Stimulated activated effector memory CD8-positive, alpha-beta T cell treated with anti-CD3 and anti-CD28 coated beads, Interleukin-12 subunit alpha, Interleukin-12 subunit beta, amount 100 ng/mL, for 72 hours (primary cell): ENCODE data around the gene KIR3DL3.
A peak's percentile ranks its signal among the peaks of the same experiment; 100 is the strongest.
"Not testable (repeated sequence)": the region's sequence is repeated elsewhere in the genome, so short reads cannot be mapped to it uniquely, and the experiment has no call there.

Experiments used
- ATAC-seq: fragments of 150-1000 bp; cut with Tn5 transposase; 2 replicates; pipeline ENCODE4 v1.10.0; 2021
- DNase-seq, 2 donors: peaks; one replicate each; pipeline ENCODE4 v3.0.0; 2021 to 2022; ENCODE audit warnings: low spot score in 2 of 2
- H3K27ac Mint-ChIP-seq: one replicate; pipeline ENCODE4 v1.8.0; 2022; ENCODE audit warnings: mild to moderate bottlenecking, mixed read lengths
- H3K36me3 Mint-ChIP-seq: one replicate; pipeline ENCODE4 v1.8.0; 2022; ENCODE audit warnings: mild to moderate bottlenecking, mixed read lengths
- H3K4me1 Mint-ChIP-seq: one replicate; pipeline ENCODE4 v1.8.0; 2022; ENCODE audit warnings: mixed read lengths
- H3K4me3 Mint-ChIP-seq: one replicate; pipeline ENCODE4 v1.8.0; 2022; ENCODE audit warnings: mild to moderate bottlenecking, mixed read lengths
- H3K9me3 Mint-ChIP-seq: one replicate; pipeline ENCODE4 v1.8.0; 2022; ENCODE audit warnings: mixed read lengths

Gene KIR3DL3

DNA sequence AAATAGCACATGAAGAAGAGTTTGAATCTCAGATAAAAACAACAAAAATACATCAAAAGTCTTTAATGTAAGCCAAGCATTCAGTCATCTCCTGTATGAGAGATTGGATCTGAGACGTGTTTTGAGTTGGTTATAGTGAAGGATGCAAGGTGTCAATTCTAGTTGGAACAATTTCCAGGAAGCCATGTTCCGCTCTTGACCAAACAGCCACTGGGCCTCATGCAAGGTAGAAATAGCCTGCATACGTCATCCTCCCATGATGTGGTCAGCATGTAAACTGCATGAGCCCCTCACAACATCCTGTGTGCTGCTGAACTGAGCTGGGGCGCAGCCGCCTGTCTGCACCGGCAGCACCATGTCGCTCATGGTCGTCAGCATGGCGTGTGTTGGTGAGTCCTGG lies at the start of gene KIR3DL3:
TSS of gene KIR3DL3 (plus strand) at position 301 of the 400 bp plus-strand sequence. CDS start at position 356, 55 bp downstream.
- Mint-ChIP-seq H3K9me3 (peaks cover 25% of the 10 kb centered on the region), H3K4me3 (no peak within 1 kb of the TSS), H3K27ac (no peak within 1 kb of the TSS), H3K36me3 (no peaks in the 10 kb centered on the region), H3K4me1 (no peaks in the 10 kb centered on the region)
- ATAC-seq (no peak), DNase-seq (no peak)

DNA sequence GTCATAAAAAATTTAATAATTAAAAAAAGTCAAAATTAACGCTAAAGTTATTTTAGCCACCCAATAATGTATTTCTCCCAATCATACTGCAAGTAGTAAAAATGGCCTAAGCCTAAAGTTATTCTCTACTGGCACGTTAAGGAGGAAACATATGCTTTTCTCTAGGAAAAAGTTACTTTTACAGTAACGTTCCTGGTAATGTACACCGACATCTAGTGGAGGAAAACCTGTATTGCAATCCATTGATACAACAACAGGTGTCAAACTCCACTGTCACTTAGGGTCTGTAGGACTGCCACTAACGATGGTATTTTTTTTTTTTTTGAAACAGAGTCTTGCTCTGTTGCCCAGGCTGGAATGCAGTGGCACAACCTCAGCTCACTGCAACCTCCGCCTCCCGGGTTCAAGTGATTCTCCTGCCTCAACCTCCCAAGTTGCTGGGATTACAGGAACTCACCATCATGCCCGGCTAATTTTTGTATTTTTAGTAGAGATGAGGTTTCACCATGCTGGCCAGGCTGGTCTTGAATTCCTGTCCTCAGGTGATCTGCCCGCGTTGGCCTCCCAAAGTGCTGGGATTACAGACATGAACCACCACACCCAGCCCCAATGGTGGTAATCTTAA lies 47.9 kb upstream of the KIR3DL3 start:
- H3K9me3 Mint-ChIP-seq, DNase-seq, H3K36me3 Mint-ChIP-seq, ATAC-seq, H3K27ac Mint-ChIP-seq, H3K4me3 Mint-ChIP-seq, H3K4me1 Mint-ChIP-seq: not testable (repeated sequence)

- no peaks in the 10 kb centered on the region for H3K4me1 Mint-ChIP-seq
- no peak overlapping the region for H3K4me3 Mint-ChIP-seq
- no peaks in the 10 kb centered on the region for H3K36me3 Mint-ChIP-seq
- ATAC-seq (no peak), DNase-seq (no peak)
- H3K9me3 Mint-ChIP-seq, result no peaks in the 10 kb centered on the region
- H3K27ac Mint-ChIP-seq, result no peak overlapping the region
Observed at GRCh38 chr19:54677217-54677616, 47.0 kb upstream of the KIR3DL3 start.

DNA sequence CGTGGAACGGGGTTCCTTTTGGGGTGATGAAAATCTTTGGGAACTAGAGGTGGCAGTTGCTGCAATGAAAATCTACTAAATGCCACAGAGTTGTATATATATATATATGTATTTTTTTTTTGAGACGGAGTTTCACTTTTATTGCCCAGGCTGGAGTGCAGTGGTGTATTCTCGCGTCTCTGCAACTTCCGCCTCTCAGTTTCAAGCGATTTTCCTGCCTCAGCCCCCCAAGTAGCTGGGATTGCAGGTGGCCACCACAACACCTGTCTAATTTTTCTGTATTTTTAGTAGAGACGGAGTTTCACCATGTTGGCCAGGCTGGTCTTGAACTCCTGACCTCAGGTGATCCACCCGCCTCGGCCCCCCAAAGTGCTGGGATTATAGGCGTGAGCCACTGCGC lies 42.6 kb upstream of the KIR3DL3 start:
- not testable (repeated sequence) for ATAC-seq, H3K9me3 Mint-ChIP-seq, H3K27ac Mint-ChIP-seq, H3K36me3 Mint-ChIP-seq, DNase-seq, H3K4me1 Mint-ChIP-seq, H3K4me3 Mint-ChIP-seq

- H3K4me3 Mint-ChIP-seq, result no peak overlapping the region
- no peak overlapping the region for H3K27ac Mint-ChIP-seq
- no peak for ATAC-seq
- H3K36me3 Mint-ChIP-seq, result no peaks in the 10 kb centered on the region
- no peak for DNase-seq
- no peaks in the 10 kb centered on the region for H3K4me1 Mint-ChIP-seq
- H3K9me3 Mint-ChIP-seq, result no peaks in the 10 kb centered on the region
Observed at GRCh38 chr19:54682306-54682856, 41.9 kb upstream of the KIR3DL3 start.

DNA sequence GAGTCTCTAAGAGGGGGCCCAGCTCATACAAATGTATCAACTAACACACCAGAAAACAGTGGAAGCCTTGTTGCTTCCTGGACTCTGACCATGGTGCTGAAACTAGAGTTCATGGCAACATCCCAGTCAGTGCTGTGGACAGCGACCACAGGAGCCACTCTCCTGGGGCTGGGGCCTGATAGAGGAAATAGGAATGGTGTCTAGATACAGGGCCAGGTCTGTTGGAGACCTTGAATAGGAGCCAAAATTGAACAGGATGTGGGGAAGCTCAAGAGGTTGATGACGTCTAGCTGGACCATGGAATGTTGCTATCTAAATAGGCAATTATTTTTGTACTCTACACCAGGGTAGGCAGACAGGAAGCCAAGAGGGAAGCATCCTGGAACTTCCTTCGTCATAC lies 39.7 kb upstream of the KIR3DL3 start:
- H3K4me3 Mint-ChIP-seq, result no peak overlapping the region
- no peak overlapping the region for H3K27ac Mint-ChIP-seq
- H3K4me1 Mint-ChIP-seq, result no peaks in the 10 kb centered on the region
- no peaks in the 10 kb centered on the region for H3K9me3 Mint-ChIP-seq
- no peaks in the 10 kb centered on the region for H3K36me3 Mint-ChIP-seq
- DNase-seq (no peak), ATAC-seq (no peak)

DNA sequence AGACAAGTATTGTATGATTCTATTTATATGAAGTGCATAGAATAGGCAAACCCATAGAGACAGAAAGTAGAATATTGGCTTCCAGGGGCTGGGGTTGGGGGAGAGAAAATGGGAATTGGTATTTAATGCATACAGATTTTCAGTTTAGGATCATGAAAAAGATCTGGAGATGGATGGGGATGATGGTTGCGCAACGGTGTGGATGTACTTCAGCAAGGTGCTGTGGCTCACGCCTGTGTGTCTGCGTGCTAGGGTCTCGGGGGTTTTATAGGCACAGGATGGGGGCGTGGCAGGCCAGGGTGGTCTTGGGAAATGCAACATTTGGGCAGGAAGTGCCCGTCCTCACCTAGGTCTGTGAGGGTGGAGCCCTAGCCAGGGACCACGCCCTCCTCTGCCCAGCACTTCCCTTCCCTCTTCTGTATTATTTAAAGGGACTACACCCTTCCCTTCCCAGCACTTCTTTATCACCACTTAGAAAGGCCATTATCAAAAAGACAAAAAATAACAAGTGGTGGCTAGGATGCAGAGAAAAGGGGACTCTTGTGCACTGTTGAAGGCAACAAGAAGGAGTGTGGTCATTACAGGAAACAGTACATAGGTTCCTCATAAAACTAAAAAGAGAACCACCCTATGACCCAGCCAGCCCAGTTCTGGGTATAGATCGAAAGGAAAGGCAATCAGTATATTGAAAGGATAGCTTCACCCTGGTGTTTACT lies 32.5 kb upstream of the KIR3DL3 start:
- H3K9me3 Mint-ChIP-seq, result peaks cover 4% of the 10 kb centered on the region
- no peak overlapping the region for H3K27ac Mint-ChIP-seq
- H3K4me3 Mint-ChIP-seq, result no peak overlapping the region
- no peak for ATAC-seq
- H3K4me1 Mint-ChIP-seq, result peaks cover 10% of the 10 kb centered on the region
- DNase-seq, result no peak
- H3K36me3 Mint-ChIP-seq, result no peaks in the 10 kb centered on the region

DNA sequence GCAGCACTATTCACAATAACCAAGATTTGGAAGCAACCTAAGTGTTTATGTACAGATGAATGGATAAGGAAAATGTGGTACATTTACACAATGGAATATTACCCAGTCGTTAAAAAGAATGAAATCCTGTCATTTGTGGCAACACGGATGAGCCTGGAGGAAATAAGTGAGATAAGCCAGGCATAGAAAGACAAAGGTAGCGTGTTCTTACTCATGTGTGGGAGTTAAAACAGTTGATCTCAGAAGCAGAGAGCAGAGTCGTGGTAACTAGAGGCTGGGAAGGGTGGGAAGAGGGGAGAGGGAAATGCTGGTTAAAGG lies 32.0 kb upstream of the KIR3DL3 start:
- Mint-ChIP-seq H3K27ac (no peak overlapping the region), H3K36me3 (no peaks in the 10 kb centered on the region), H3K9me3 (peaks cover 4% of the 10 kb centered on the region), H3K4me1 (peaks cover 10% of the 10 kb centered on the region), H3K4me3 (no peak overlapping the region)
- DNase-seq (no peak), ATAC-seq (no peak)

DNA sequence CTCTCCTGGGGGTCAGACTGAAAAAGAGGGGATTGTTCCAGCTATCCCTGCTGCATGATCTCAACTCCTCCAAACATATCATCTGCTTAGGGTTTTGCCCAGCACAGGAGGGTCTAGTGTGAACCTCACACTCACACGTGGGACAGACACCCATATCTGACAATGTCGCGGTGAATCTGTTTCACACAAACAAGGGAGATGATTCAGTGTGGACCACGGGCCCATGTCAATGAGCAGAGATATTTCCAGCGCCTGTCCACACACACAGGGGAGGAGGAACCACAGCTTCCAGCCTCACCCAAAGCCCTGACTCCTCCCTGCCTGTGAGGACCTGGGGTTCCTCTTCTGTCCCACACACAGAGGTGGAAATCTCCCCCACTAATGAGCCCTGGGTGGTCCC lies 29.6 kb upstream of the KIR3DL3 start:
- Mint-ChIP-seq H3K4me1 (peaks cover 10% of the 10 kb centered on the region), H3K4me3 (no peak overlapping the region), H3K27ac (no peak overlapping the region), H3K9me3 (peaks cover 4% of the 10 kb centered on the region), H3K36me3 (no peaks in the 10 kb centered on the region)
- ATAC-seq (peak; percentile 46), DNase-seq (peak in 1 of 2 donors; percentile 39)

- Mint-ChIP-seq H3K27ac (peak overlapping the region; percentile 62), H3K4me3 (no peak overlapping the region), H3K4me1 (peaks cover 10% of the 10 kb centered on the region), H3K36me3 (no peaks in the 10 kb centered on the region), H3K9me3 (peaks cover 4% of the 10 kb centered on the region)
- no peak for DNase-seq
- ATAC-seq, result no peak
Observed at GRCh38 chr19:54696117-54696548, 28.1 kb upstream of the KIR3DL3 start.

GRCh38 chr19:54696766-54697165 lies 27.5 kb upstream of the KIR3DL3 start:
- Mint-ChIP-seq H3K27ac (no peak overlapping the region), H3K4me1 (peaks cover 10% of the 10 kb centered on the region), H3K9me3 (peaks cover 4% of the 10 kb centered on the region), H3K36me3 (no peaks in the 10 kb centered on the region), H3K4me3 (no peak overlapping the region)
- ATAC-seq (peak; percentile 21), DNase-seq (no peak)

DNA sequence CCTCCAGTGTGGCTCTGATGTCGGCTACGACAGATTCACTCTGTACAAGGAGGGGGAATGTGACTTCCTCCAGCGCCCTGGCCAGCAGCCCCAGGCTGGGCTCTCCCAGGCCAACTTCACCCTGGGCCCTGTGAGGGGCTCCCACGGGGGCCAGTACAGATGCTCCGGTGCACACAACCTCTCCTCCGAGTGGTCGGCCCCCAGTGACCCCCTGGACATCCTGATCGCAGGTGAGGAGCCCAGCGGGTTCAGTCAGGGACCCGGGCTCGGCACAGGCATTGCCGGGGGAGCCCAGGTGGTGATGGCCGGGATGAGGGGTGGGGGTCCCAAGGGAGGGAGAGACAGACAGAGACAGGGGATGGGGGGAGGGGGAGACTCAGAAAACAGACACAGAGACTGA lies 26.5 kb upstream of the KIR3DL3 start:
- not testable (repeated sequence) for ATAC-seq, H3K27ac Mint-ChIP-seq, H3K36me3 Mint-ChIP-seq, DNase-seq, H3K4me1 Mint-ChIP-seq, H3K9me3 Mint-ChIP-seq, H3K4me3 Mint-ChIP-seq

- no peaks in the 10 kb centered on the region for H3K9me3 Mint-ChIP-seq
- no peak overlapping the region for H3K4me3 Mint-ChIP-seq
- peaks cover 35% of the 10 kb centered on the region for H3K4me1 Mint-ChIP-seq
- H3K36me3 Mint-ChIP-seq, result no peaks in the 10 kb centered on the region
- DNase-seq, result no peak
- ATAC-seq, result no peak
- H3K27ac Mint-ChIP-seq, result no peak overlapping the region
Observed at GRCh38 chr19:54704928-54705327, 19.3 kb upstream of the KIR3DL3 start.

- no peak overlapping the region for H3K27ac Mint-ChIP-seq
- peak; percentile 75 for ATAC-seq
Observed at GRCh38 chr19:54707962-54708361, 16.3 kb upstream of the KIR3DL3 start.

DNA sequence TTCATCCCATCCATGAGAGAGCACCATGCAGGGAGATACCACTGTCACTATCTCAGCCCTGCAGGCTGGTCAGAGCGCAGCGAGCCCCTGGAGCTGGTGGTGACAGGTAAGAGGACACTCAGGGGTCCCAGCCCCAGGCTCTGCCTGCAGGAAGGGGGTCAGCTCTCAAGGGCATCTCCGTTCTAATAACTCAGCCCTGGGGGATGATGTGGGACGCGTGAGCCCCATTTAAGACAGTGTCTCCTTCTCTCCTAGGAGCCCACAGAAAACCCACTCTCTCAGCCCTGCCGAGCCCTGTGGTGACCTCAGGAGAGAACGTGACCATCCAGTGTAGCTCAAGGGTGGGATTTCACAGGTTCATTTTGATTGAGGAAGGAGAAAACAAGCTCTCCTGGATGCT lies 15.5 kb upstream of the KIR3DL3 start:
- H3K9me3 Mint-ChIP-seq, result no peaks in the 10 kb centered on the region
- H3K4me3 Mint-ChIP-seq, result no peak overlapping the region
- peak overlapping the region; percentile 75 for H3K27ac Mint-ChIP-seq
- peaks cover 42% of the 10 kb centered on the region for H3K4me1 Mint-ChIP-seq
- ATAC-seq (no peak), DNase-seq (peak in 1 of 2 donors; percentile 38)
- H3K36me3 Mint-ChIP-seq, result no peaks in the 10 kb centered on the region

More at GRCh38 chr19:54707962-54708361, 16.3 kb upstream of the KIR3DL3 start:
- H3K9me3 Mint-ChIP-seq, result no peaks in the 10 kb centered on the region
- peaks cover 42% of the 10 kb centered on the region for H3K4me1 Mint-ChIP-seq
- peak in 1 of 2 donors; percentile 50 for DNase-seq
- H3K36me3 Mint-ChIP-seq, result no peaks in the 10 kb centered on the region
- no peak overlapping the region for H3K4me3 Mint-ChIP-seq
